HG03460 (cell line): ENCODE data around the gene SHISA7.
"Not testable (repeated sequence)": the region's sequence is repeated elsewhere in the genome, so short reads cannot be mapped to it uniquely, and the experiment has no call there.

ENCODE experiments used
- ATAC-seq: cut with Tn5 transposase; IDR thresholded peaks from one replicate; pipeline ENCODE4 v1.9.1; 2021; ENCODE audit not compliant: unreplicated experiment

Gene SHISA7

GRCh38 chr19:55448175-55448490 is 5.0 kb upstream of the SHISA7 start:
- not testable (repeated sequence) for ATAC-seq

GRCh38 chr19:55447421-55448174 is 4.5 kb upstream of the SHISA7 start:
- ATAC-seq = no peak

GRCh38 chr19:55446060-55446459 is 3.0 kb upstream of the SHISA7 start:
- no peak for ATAC-seq

GRCh38 chr19:55444646-55445045 is 1.5 kb upstream of the SHISA7 start:
- no peak for ATAC-seq

GRCh38 chr19:55443824-55444480 is 852 bp upstream of the SHISA7 start:
- ATAC-seq = no peak

- no peak for ATAC-seq
Measured at GRCh38 chr19:55442372-55442961, 633 bp downstream of the SHISA7 start.

- no peak for ATAC-seq
Measured at GRCh38 chr19:55441692-55442321, 1.3 kb downstream of the SHISA7 start.

- ATAC-seq = no peak
Measured at GRCh38 chr19:55441319-55441691, 1.8 kb downstream of the SHISA7 start.

- ATAC-seq = no peak
Measured at GRCh38 chr19:55440411-55441105, 2.5 kb downstream of the SHISA7 start.

GRCh38 chr19:55439052-55439451 is 4.0 kb downstream of the SHISA7 start:
- ATAC-seq = no peak

- ATAC-seq = no peak
Measured at GRCh38 chr19:55437410-55437809, 5.7 kb downstream of the SHISA7 start.

GRCh38 chr19:55436847-55437246 is 6.3 kb downstream of the SHISA7 start:
- ATAC-seq = no peak

- no peak for ATAC-seq
Measured at GRCh38 chr19:55435020-55435419, 8.1 kb downstream of the SHISA7 start.

- no peak for ATAC-seq
Measured at GRCh38 chr19:55434356-55434919, 8.7 kb downstream of the SHISA7 start.

- no peak for ATAC-seq
Measured at GRCh38 chr19:55433292-55433691, 9.8 kb downstream of the SHISA7 start.

GRCh38 chr19:55432241-55432959 is 10.7 kb downstream of the SHISA7 start:
- ATAC-seq = no peak

- no peak for ATAC-seq
Measured at GRCh38 chr19:55431183-55431582, 11.9 kb downstream of the SHISA7 start.

- no peak for ATAC-seq
Measured at GRCh38 chr19:55426042-55426441, 17.1 kb downstream of the SHISA7 start.

- no peak for ATAC-seq
Measured at GRCh38 chr19:55424518-55424917, 18.6 kb downstream of the SHISA7 start.

- no peak for ATAC-seq
Measured at GRCh38 chr19:55423225-55424005, 19.7 kb downstream of the SHISA7 start.
